GM12864 (cell line): ENCODE data around the gene RPP25.

ENCODE experiments used
- DNase-seq: peaks from one replicate; pipeline ENCODE4 v3.0.0-alpha.2; 2011; ENCODE audit warnings: low read depth
- H3K4me3 ChIP-seq: 2 replicates; pipeline ENCODE4 v1.5.1; 2011; ENCODE audit warnings: mild to moderate bottlenecking, low read depth, low read length, control low read depth
- CTCF ChIP-seq: IDR thresholded peaks from 2 replicates; pipeline ENCODE4 v1.5.1; 2011; ENCODE audit warnings: low read depth, mild to moderate bottlenecking, moderate library complexity, low read length, control low read depth, inconsistent platforms; ENCODE audit errors: missing control alignments

RPP25 gene

DNA sequence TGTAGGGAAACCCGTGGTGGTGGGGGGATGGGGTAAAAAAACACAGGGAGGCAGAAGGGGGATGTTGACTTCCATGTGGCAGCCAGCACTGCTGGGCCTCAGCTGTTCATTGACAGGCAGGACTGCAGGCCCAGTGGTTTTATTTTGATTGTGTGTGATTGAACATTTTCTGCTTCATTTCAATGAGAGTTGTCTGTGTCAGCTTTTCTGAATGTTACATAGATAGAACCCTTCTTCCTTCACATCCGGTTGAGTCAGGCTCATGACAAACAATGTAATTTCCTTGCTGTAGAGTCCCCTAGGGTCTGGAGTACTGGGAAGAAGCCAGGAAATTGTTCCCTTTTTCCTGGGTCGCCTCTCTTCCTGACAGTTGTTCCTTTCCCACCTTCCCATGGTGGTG lies 8.2 kb upstream of the RPP25 start:
- no peak for TF ChIP-seq CTCF
- DNase-seq, result no peak

GRCh38 chr15:74963213-74963612 lies 6.6 kb upstream of the RPP25 start:
- no peak for DNase-seq
- no peak overlapping the region for H3K4me3 ChIP-seq
- TF ChIP-seq CTCF, result no peak

More for the DNA sequence above, 8.2 kb upstream of the RPP25 start:
- H3K4me3 ChIP-seq, result no peak overlapping the region

DNA sequence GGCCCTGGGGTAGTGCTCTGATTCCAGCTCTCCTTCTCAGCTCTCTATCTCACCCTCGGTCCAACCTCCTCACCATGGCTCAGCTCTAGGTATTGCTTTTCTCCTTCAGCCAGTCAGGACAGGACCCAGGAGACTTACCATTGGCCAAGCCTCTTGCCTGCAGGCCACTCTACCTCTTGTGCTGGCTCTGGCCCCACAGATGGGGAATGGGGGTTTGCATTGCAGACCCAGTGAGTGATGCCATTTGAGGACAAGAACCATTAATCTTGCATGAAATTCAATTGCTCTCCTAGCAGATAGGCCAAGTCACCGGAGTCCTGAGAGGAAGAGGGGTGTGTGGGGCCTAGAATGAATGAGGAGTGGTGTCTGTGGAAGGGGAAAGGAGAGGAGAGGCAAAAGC lies 6.1 kb upstream of the RPP25 start:
- H3K4me3 ChIP-seq, result no peak overlapping the region
- no peak for DNase-seq
- TF ChIP-seq CTCF, result no peak

DNA sequence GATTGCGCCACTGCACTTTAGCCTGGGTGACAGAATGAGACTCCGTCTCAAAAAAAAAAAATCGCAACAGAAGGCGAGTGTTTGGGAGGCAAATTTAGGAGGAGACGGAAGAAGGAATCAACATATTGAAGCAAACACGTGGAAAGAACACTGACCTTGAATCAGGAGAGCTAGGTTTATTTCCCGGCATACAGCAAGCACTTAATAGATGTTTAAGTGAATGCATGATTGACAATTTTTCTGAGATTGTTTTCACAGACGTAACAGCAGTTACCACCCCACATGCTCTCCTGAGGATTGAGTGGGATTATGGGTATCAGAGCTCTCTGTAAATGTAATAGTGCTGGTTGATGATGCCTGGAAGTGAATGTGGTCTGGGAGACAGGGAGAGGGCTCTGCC lies 5.6 kb upstream of the RPP25 start:
- no peak for TF ChIP-seq CTCF
- DNase-seq, result no peak
- H3K4me3 ChIP-seq, result no peak overlapping the region

- H3K4me3 ChIP-seq, result no peak overlapping the region
- TF ChIP-seq CTCF, result no peak
- DNase-seq, result no peak
Observed at GRCh38 chr15:74961616-74962015, 5.0 kb upstream of the RPP25 start.

GRCh38 chr15:74960995-74961588 lies 4.5 kb upstream of the RPP25 start:
- no peak for TF ChIP-seq CTCF
- H3K4me3 ChIP-seq, result no peak overlapping the region
- DNase-seq, result no peak

- no peak overlapping the region for H3K4me3 ChIP-seq
- DNase-seq, result no peak
- no peak for TF ChIP-seq CTCF
Observed at GRCh38 chr15:74960286-74960685, 3.7 kb upstream of the RPP25 start.
